GM12891 (cell line): ENCODE data around the gene STX1B.

Source experiments
- POLR2A ChIP-seq: IDR thresholded peaks from 2 replicates; pipeline ENCODE4 v1.6.1; 2011; ENCODE audit warnings: low read depth, low read length, control low read depth
- POLR2AphosphoS5 ChIP-seq: IDR thresholded peaks from 2 replicates; pipeline ENCODE4 v1.6.1; 2011; ENCODE audit warnings: low read depth, low read length, control low read depth
- POU2F2 ChIP-seq: IDR thresholded peaks from 2 replicates; pipeline ENCODE4 v1.6.1; 2011; ENCODE audit warnings: low read depth, mild to moderate bottlenecking, control low read depth, low read length, moderate library complexity
- SPI1 ChIP-seq: IDR thresholded peaks from 2 replicates; pipeline ENCODE4 v1.6.1; 2011; ENCODE audit warnings: low read depth, low read length, control low read depth
- TAF1 ChIP-seq: IDR thresholded peaks from 2 replicates; pipeline ENCODE4 v1.6.1; 2011; ENCODE audit warnings: low read depth, low read length, control low read depth

DNA sequence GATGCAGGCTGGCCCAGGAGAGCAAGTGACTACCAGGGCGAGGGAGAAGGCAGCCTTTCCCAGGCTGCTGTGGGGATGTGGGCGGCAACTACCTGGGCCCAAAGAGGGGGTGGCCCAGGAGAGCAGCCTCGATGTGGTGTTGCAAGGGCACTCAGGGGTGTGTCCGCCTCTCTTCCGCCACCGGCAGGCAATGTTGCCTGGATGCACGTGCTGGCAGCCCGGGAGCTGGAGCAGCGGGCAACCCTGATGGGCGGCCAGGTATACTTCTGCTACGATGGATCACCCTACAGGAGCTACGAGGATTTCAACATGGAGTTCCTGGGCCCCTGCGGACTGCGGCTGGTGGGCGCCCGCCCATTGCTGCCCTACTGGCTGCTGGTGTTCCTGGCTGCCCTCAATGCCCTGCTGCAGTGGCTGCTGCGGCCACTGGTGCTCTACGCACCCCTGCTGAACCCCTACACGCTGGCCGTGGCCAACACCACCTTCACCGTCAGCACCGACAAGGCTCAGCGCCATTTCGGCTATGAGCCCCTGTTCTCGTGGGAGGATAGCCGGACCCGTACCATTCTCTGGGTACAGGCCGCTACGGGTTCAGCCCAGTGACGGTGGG, 22.8 kb downstream of the STX1B start:
- TF ChIP-seq TAF1 (no peak), POLR2A (no peak), POLR2AphosphoS5 (no peak), POU2F2 (no peak), SPI1 (no peak)
